Osteocyte (in vitro differentiated cells): ENCODE results near the gene EPN3. TPM values are rescaled to one million over a fixed set of nuclear protein-coding genes. Genes with fewer than 3 reads are reported as not detected.

Experiments
- DNase-seq: peaks from one replicate; pipeline ENCODE4 v3.0.0; 2021; ENCODE audit warnings: mixed read lengths; ENCODE audit not compliant: unreplicated experiment; ENCODE audit errors: extremely low spot score
- H3K27ac Mint-ChIP-seq: one replicate; pipeline ENCODE4 v1.8.0; 2021; ENCODE audit warnings: mild to moderate bottlenecking, mixed read lengths; ENCODE audit not compliant: unreplicated experiment
- H3K27me3 Mint-ChIP-seq: one replicate; pipeline ENCODE4 v1.8.0; 2021; ENCODE audit warnings: mixed read lengths; ENCODE audit not compliant: unreplicated experiment
- H3K36me3 Mint-ChIP-seq: one replicate; pipeline ENCODE4 v1.8.0; 2021; ENCODE audit warnings: mixed read lengths; ENCODE audit not compliant: unreplicated experiment
- H3K4me1 Mint-ChIP-seq: one replicate; pipeline ENCODE4 v1.8.0; 2021; ENCODE audit warnings: mixed read lengths; ENCODE audit not compliant: unreplicated experiment
- H3K4me3 Mint-ChIP-seq: one replicate; pipeline ENCODE4 v1.8.0; 2021; ENCODE audit warnings: mild to moderate bottlenecking, moderate library complexity, mixed read lengths; ENCODE audit not compliant: unreplicated experiment
- H3K9me3 Mint-ChIP-seq: one replicate; pipeline ENCODE4 v1.8.0; 2021; ENCODE audit warnings: mixed read lengths; ENCODE audit not compliant: unreplicated experiment
- CTCF ChIP-seq: fragments of 200-600 bp; sonication (generic); IDR thresholded peaks from 2 replicates; pipeline ENCODE4 v1.5.0; 2021; ENCODE audit warnings: antibody characterized with exemption, mild to moderate bottlenecking, moderate library complexity
- total RNA-seq: library from RNA; stranded (reverse); gene quantifications from 2 replicates; pipeline ENCODE4 v1.2.1, GENCODE V29; 2021

The EPN3 gene
- total RNA-seq, 1 donor from 2014 or later: not detected

GRCh38 chr17:50577451-50577954 is 45.0 kb downstream of the EPN3 start:
- Mint-ChIP-seq H3K27me3 (peaks cover 25% of the 10 kb centered on the region), H3K9me3 (no peaks in the 10 kb centered on the region), H3K4me1 (peaks cover 2% of the 10 kb centered on the region), H3K27ac (no peak overlapping the region), H3K36me3 (no peaks in the 10 kb centered on the region), H3K4me3 (no peak overlapping the region)
- no peak for TF ChIP-seq CTCF
- DNase-seq: no peak

GRCh38 chr17:50578173-50578572 is 45.6 kb downstream of the EPN3 start:
- peaks cover 2% of the 10 kb centered on the region for H3K4me1 Mint-ChIP-seq
- H3K27me3 Mint-ChIP-seq: peaks cover 29% of the 10 kb centered on the region
- H3K36me3 Mint-ChIP-seq: no peaks in the 10 kb centered on the region

DNA sequence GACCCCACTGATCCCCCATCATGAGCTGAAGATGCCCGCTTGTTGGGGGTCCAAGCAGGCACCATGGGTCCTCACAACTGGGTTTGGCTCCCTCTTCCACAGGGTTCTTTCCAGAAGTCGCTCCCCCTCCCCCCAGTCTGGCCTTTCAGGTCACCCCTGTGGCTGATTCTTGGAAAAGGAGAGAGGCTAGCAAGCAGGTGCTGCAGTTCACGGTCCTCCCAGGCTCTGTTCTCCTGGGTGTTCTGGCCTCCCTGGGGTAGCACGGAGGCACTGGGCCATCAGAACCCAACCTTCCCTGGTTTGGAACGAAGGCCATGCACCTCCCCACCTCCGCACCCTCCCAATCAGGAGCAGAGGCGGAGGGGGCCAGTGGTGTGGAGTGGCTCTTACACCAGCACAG is 46.9 kb downstream of the EPN3 start:
- TF ChIP-seq CTCF: no peak
- no peak overlapping the region for H3K27ac Mint-ChIP-seq
- H3K9me3 Mint-ChIP-seq: no peaks in the 10 kb centered on the region
- H3K27me3 Mint-ChIP-seq: peaks cover 37% of the 10 kb centered on the region
- no peak for DNase-seq
- H3K36me3 Mint-ChIP-seq: no peaks in the 10 kb centered on the region
- peaks cover 2% of the 10 kb centered on the region for H3K4me1 Mint-ChIP-seq
- no peak overlapping the region for H3K4me3 Mint-ChIP-seq

More at GRCh38 chr17:50578173-50578572, 45.6 kb downstream of the EPN3 start:
- no peak for DNase-seq
- Mint-ChIP-seq H3K4me3 (no peak overlapping the region), H3K27ac (no peak overlapping the region), H3K9me3 (no peaks in the 10 kb centered on the region)
- TF ChIP-seq CTCF: no peak

DNA sequence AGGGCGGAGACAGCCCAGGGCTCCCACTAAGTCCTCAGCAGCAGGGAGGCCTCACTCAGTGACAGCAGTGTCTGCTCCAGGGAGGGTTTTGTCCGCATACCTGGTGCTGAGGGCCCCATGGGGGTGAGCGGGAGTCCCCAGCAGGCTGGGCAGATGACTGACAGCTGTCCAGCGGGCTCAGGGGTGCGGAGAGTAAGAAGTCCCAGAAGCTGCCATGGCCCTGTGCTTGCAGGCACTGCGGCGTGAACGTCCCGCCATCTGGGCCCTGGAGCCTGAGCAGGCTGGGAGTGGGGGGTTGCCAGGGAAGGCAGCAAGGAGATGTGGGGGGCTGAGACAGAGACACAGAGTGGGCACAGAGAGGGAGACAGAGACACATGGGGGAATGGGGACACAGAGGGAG is 48.1 kb downstream of the EPN3 start:
- H3K9me3 Mint-ChIP-seq: no peaks in the 10 kb centered on the region
- peaks cover 33% of the 10 kb centered on the region for H3K27me3 Mint-ChIP-seq
- H3K4me3 Mint-ChIP-seq: no peak overlapping the region
- H3K27ac Mint-ChIP-seq: no peak overlapping the region
- no peak for DNase-seq
- H3K36me3 Mint-ChIP-seq: no peaks in the 10 kb centered on the region
- H3K4me1 Mint-ChIP-seq: peaks cover 2% of the 10 kb centered on the region
- no peak for TF ChIP-seq CTCF

DNA sequence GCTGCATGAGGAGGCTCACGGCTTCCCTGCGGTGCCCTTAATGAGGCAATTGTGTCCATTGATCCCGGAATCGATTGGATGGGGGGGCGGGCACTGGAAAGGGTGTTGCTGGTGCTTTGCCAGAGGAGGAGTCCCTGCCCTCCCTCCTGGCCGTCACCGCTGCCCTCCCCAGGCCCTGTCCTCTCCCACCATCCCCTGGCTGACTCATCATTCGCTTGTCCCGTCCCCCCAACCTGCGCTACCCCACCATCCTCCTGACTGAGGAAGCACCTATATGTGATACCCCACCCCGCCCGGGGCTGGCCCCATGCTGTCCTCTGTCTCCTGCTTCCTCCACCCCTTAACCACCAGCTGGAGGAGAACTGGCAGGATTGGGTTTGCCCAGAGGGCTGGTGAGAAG is 48.8 kb downstream of the EPN3 start:
- no peaks in the 10 kb centered on the region for H3K9me3 Mint-ChIP-seq
- no peak for TF ChIP-seq CTCF
- no peak overlapping the region for H3K4me3 Mint-ChIP-seq
- H3K4me1 Mint-ChIP-seq: peaks cover 2% of the 10 kb centered on the region
- no peaks in the 10 kb centered on the region for H3K36me3 Mint-ChIP-seq
- H3K27me3 Mint-ChIP-seq: peaks cover 37% of the 10 kb centered on the region
- no peak overlapping the region for H3K27ac Mint-ChIP-seq
- DNase-seq: no peak
